K562 (cell line): Measurements from ENCODE around the gene DHDH. TPM values are rescaled to one million over a fixed set of nuclear protein-coding genes. Genes with fewer than 3 reads are reported as not detected.
A peak's percentile ranks its signal among the peaks of the same experiment; 100 is the strongest.

Experiments
- ATAC-seq: fragments of 200-7000 bp; cut with Tn5 transposase; 3 replicates; pipeline ENCODE4 v1.9.1; 2020; ENCODE audit warnings: moderate library complexity
- BruUV-seq: library from RNA; stranded (reverse); fragments of 400-500 nt; replicated peaks from 2 replicates; lab custom pipeline; 2021; lab: Mats Ljungman, UMichigan
- CTCF ChIA-PET: fragments of 300-600 bp; formaldehyde crosslinking; extraction: SDS; loops from one replicate; lab custom pipeline; 2021; ENCODE audit warnings: low intra/inter-chr PET ratio; lab: Yijun Ruan, JAX
- POLR2A ChIA-PET: fragments of 300-600, 350-650 bp; sonication (Branson Sonifier 250); formaldehyde crosslinking; extraction: SDS; loops from one replicate; lab custom pipeline; 2021; ENCODE audit warnings: antibody characterized with exemption, inconsistent platforms; lab: Yijun Ruan, JAX
- DNase-seq, 4 experiments: peaks; one replicate each; pipeline versions ENCODE4 v3.0.0 to v3.0.0-alpha.2; 2011 to 2018; ENCODE audit warnings: low spot score in 3 of 4, mixed read lengths in 3 of 4; ENCODE audit errors: extremely low read depth in 1 of 4
- FAIRE-seq: peaks from 2 replicates; lab custom pipeline; 2011; peaks lifted over from hg19 to GRCh38; lab: Jason Lieb, UNC
- H2AFZ ChIP-seq: 2 replicates; pipeline ENCODE4 v1.6.0; 2011; ENCODE audit warnings: low read depth, low read length, control low read depth, inconsistent platforms
- H3K27ac ChIP-seq: fragments of 200-600 bp; 3 replicates; pipeline ENCODE4 v1.8.0; 2011; ENCODE audit warnings: low read depth, mild to moderate bottlenecking, control low read depth, inconsistent platforms, low read length, moderate library complexity, mixed read lengths; ENCODE audit errors: extremely low read depth
- H3K27me3 ChIP-seq, 2 experiments: fragments of 300-600 bp in 1 of 2; 2 replicates in 1 of 2; 3 replicates in 1 of 2; pipeline versions ENCODE4 v1.6.0 to v1.8.0; 2011; ENCODE audit warnings: inconsistent platforms in 2 of 2, low read length in 2 of 2, mild to moderate bottlenecking in 1 of 2, mixed read lengths in 1 of 2, moderate library complexity in 1 of 2; ENCODE audit not compliant: control insufficient read depth in 2 of 2, insufficient read depth in 2 of 2
- H3K36me3 ChIP-seq: fragments of 300-600 bp; 3 replicates; pipeline ENCODE4 v1.8.0; 2011; ENCODE audit warnings: mild to moderate bottlenecking, low read length, inconsistent platforms; ENCODE audit not compliant: control insufficient read depth, insufficient read depth
- H3K4me1 ChIP-seq, 2 experiments: fragments of 200-600 bp in 1 of 2; replicated peaks in 1 of 2; 2 replicates in 1 of 2; 3 replicates in 1 of 2; pipeline versions ENCODE4 v1.5.1 to v1.8.0; 2011; ENCODE audit warnings: inconsistent platforms in 2 of 2, low read length in 2 of 2, mild to moderate bottlenecking in 1 of 2, mixed read lengths in 1 of 2, moderate library complexity in 1 of 2; ENCODE audit not compliant: control insufficient read depth in 2 of 2, insufficient read depth in 2 of 2
- H3K4me2 ChIP-seq: 2 replicates; pipeline ENCODE4 v1.6.1; 2011; ENCODE audit warnings: low read length, control low read depth, inconsistent platforms, mixed read lengths; ENCODE audit not compliant: insufficient read depth
- H3K4me3 ChIP-seq: fragments of 200-600 bp; sonication (generic), shearing (Covaris generic); 2 replicates; pipeline ENCODE4 v1.5.1; 2016; ENCODE audit warnings: control low read depth, inconsistent platforms
- H3K79me2 ChIP-seq: fragments of 200-600 bp; 3 replicates; pipeline ENCODE4 v1.8.0; 2011; ENCODE audit warnings: low read length, inconsistent platforms; ENCODE audit not compliant: control insufficient read depth, insufficient read depth
- H3K9ac ChIP-seq, 2 experiments: 2 replicates each; pipeline versions ENCODE4 v1.6.0 to v1.6.1; 2011; ENCODE audit warnings: low read depth in 2 of 2, low read length in 2 of 2, control low read depth in 1 of 2, inconsistent platforms in 1 of 2, mild to moderate bottlenecking in 1 of 2, mixed read lengths in 1 of 2; ENCODE audit not compliant: insufficient read depth in 1 of 2
- H3K9me1 ChIP-seq: one replicate; pipeline ENCODE4 v1.6.0; 2011; ENCODE audit warnings: inconsistent platforms, mild to moderate bottlenecking, low read length, moderate library complexity; ENCODE audit not compliant: control insufficient read depth, insufficient read depth
- H3K9me3 ChIP-seq: replicated peaks from 2 replicates; pipeline ENCODE4 v1.5.1; 2011; ENCODE audit warnings: low read depth, low read length, inconsistent platforms; ENCODE audit not compliant: control insufficient read depth, insufficient read depth
- H4K20me1 ChIP-seq: replicated peaks from 2 replicates; pipeline ENCODE4 v1.6.1; 2011; ENCODE audit warnings: low read length, inconsistent platforms, mixed read lengths; ENCODE audit not compliant: control insufficient read depth, insufficient read depth
- BRD4 ChIP-seq: fragments of 200-600 bp; sonication (generic); IDR thresholded peaks from 2 replicates; pipeline ENCODE4 v1.6.1; 2017; ENCODE audit warnings: inconsistent platforms
- CBX1 ChIP-seq: sonication (generic); IDR thresholded peaks from 2 replicates; pipeline ENCODE4 v1.6.1; 2016; ENCODE audit warnings: antibody characterized with exemption, low read depth, mild to moderate bottlenecking
- E2F3 ChIP-seq: fragments of 250-450 bp; sonication (Bioruptor Pico); IDR thresholded peaks from 2 replicates; pipeline ENCODE4 v1.4.0; 2020; ENCODE audit warnings: mild to moderate bottlenecking
- EWSR1 ChIP-seq: fragments of 450-650 bp; IDR thresholded peaks from 2 replicates; pipeline ENCODE4 v1.6.1; 2018; ENCODE audit warnings: borderline replicate concordance, mild to moderate bottlenecking, low read depth, moderate library complexity; ENCODE audit not compliant: partially characterized antibody
- SPI1 ChIP-seq: IDR thresholded peaks from 2 replicates; pipeline ENCODE4 v1.6.1; 2011; ENCODE audit warnings: low read depth, low read length, control low read depth, borderline replicate concordance
- TEAD4 ChIP-seq, 2 experiments: sonication (generic) in 1 of 2; formaldehyde crosslinking in 1 of 2; IDR thresholded peaks; 2 replicates each; pipeline versions ENCODE4 v1.6.1 to v1.8.0; 2012 to 2022; ENCODE audit warnings: borderline replicate concordance in 1 of 2, inconsistent platforms in 1 of 2, low read length in 1 of 2, mild to moderate bottlenecking in 1 of 2, missing genetic modification reagents in 1 of 2
- TRIM24 ChIP-seq, 2 experiments: fragments of 450-650 bp; IDR thresholded peaks; 2 replicates each; pipeline ENCODE4 v1.6.1; 2016
- TRIM28 ChIP-seq: fragments of 450-650 bp; IDR thresholded peaks from 2 replicates; pipeline ENCODE4 v1.6.1; 2017
- XRCC3 ChIP-seq: fragments of 450-650 bp; IDR thresholded peaks from 2 replicates; pipeline ENCODE4 v1.6.1; 2017; ENCODE audit warnings: mild to moderate bottlenecking, moderate library complexity
- ZEB2 ChIP-seq: fragments of 450-650 bp; IDR thresholded peaks from 2 replicates; pipeline ENCODE4 v1.6.1; 2016
- WGBS: fragments of 100-300 bp; shearing (Covaris generic); methylation state at CpG from one replicate; pipeline ENCODE4 v1.1.6; 2016; ENCODE audit warnings: low coverage, mixed read lengths; ENCODE audit not compliant: insufficient coverage; ENCODE audit errors: missing lambda C conversion rate; 5-methylcytosine and 5-hydroxymethylcytosine counted together
- in situ Hi-C: fragments of 300-500 bp; cut with MboI; formaldehyde crosslinking; loops from 4 replicates; pipeline ENCODE4 v1.15.0; 2018; ENCODE audit warnings: inconsistent platforms, mixed read lengths
- intact Hi-C: fragments of 100-400 bp; cut with micrococcal nuclease; formaldehyde crosslinking; loops from 2 replicates; pipeline ENCODE4 v1.14.2; 2022
- polyA plus RNA-seq, 8 experiments: library from polyadenylated mRNA; depleted of rRNA in 4 of 8; stranded (reverse) in 5 of 8; unstranded in 3 of 8; fragments of >200 nt; fragmentation: Nextera tagmentation in 2 of 8; fragmentation: Illumina TruSeq in 1 of 8; extraction: Ambion mirVana in 2 of 8; extraction: Trizol in 1 of 8; gene quantifications; 2 replicates each; pipeline versions ENCODE4 v1.2.1 to v1.2.3, GENCODE V29; 2011 to 2014; ENCODE audit warnings: inconsistent platforms in 1 of 8, missing spikeins in 1 of 8
- total RNA-seq, 7 experiments: library from RNA; depleted of rRNA in 6 of 7; stranded (reverse); fragments of >200 nt in 6 of 7; fragmentation: Illumina TruSeq in 2 of 7; extraction: Trizol in 2 of 7; gene quantifications; 2 replicates each; pipeline versions ENCODE4 v1.2.1 to v1.2.3, GENCODE V29; 2011 to 2021; ENCODE audit warnings: low replicate concordance in 1 of 7
- TF ChIP-seq, protein P1 (sequence below): fragments of 250-450 bp; sonication (Bioruptor Pico); IDR thresholded peaks from 2 replicates; pipeline ENCODE4 v1.4.0; 2020
- TF ChIP-seq, protein P2 (sequence below): fragments of 450-650 bp; formaldehyde crosslinking; IDR thresholded peaks from 2 replicates; pipeline ENCODE4 v1.4.0; 2022; ENCODE audit warnings: missing genetic modification characterization
- TF ChIP-seq, protein P3 (sequence below): fragments of 250-450 bp; sonication (Bioruptor Pico); IDR thresholded peaks from 2 replicates; pipeline ENCODE4 v1.8.0; 2022; ENCODE audit warnings: moderate library complexity, mild to moderate bottlenecking, inconsistent platforms
- TF ChIP-seq, protein P4 (sequence below): sonication (generic); formaldehyde crosslinking; IDR thresholded peaks from 2 replicates; pipeline ENCODE4 v1.8.0; 2022; ENCODE audit warnings: mild to moderate bottlenecking, missing genetic modification reagents
- TF ChIP-seq, protein P5 (sequence below): fragments of 250-450 bp; sonication (Bioruptor Pico); IDR thresholded peaks from 2 replicates; pipeline ENCODE4 v1.9.0; 2021; ENCODE audit warnings: mild to moderate bottlenecking

Gene DHDH
- total and polyA plus RNA-seq, 9 of the 15 experiments (the other 6 are each of a cell fraction or from before 2014, with no cell fraction given): 0.37 to 1.9 (median 0.87) TPM

DNA sequence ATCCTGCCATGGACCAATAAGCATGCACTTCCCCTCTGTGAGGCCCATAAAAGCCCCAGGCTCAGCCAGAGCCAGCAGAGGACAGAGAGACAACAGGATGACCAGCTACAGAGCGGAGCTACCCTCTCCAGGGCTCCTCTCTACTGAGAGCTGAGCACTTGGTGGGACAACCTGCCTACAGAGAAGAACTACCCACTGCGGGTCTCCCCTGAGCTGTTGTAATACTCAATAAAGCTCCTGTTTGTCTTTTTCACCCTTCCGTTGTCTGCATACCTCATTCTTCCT lies 13.7 kb downstream of the DHDH start:
- Histone ChIP-seq H3K4me3 (no peak overlapping the region), H3K4me2 (no peak overlapping the region), H3K27ac (no peak overlapping the region), H3K27me3 (no peaks in the 10 kb centered on the region), H3K36me3 (no peaks in the 10 kb centered on the region; the same call in 2 of the 3 replicates), H3K9me1 (no peaks in the 10 kb centered on the region), H4K20me1 (no peaks in the 10 kb centered on the region), H3K79me2 (no peaks in the 10 kb centered on the region), H3K4me1 (peaks cover 26 to 28% of the 10 kb centered on the region in 2 experiments; a peak in 4 of 5 replicates), H2AFZ (no peak overlapping the region), H3K9ac (no peak overlapping the region), H3K9me3 (peaks cover 11% of the 10 kb centered on the region)
- no peak for ATAC-seq
- ChIA-PET CTCF (no interaction called here), POLR2A (no interaction called here)
- intact Hi-C loops (no loop called here), in situ Hi-C loops (no loop called here)
- DNase-seq: no peak
- no TSS peak for BruUV-seq
- no peak for FAIRE-seq
- 77% methylated on average over 3 of the region's 3 CpGs for WGBS
- TF ChIP-seq, protein P1, sequence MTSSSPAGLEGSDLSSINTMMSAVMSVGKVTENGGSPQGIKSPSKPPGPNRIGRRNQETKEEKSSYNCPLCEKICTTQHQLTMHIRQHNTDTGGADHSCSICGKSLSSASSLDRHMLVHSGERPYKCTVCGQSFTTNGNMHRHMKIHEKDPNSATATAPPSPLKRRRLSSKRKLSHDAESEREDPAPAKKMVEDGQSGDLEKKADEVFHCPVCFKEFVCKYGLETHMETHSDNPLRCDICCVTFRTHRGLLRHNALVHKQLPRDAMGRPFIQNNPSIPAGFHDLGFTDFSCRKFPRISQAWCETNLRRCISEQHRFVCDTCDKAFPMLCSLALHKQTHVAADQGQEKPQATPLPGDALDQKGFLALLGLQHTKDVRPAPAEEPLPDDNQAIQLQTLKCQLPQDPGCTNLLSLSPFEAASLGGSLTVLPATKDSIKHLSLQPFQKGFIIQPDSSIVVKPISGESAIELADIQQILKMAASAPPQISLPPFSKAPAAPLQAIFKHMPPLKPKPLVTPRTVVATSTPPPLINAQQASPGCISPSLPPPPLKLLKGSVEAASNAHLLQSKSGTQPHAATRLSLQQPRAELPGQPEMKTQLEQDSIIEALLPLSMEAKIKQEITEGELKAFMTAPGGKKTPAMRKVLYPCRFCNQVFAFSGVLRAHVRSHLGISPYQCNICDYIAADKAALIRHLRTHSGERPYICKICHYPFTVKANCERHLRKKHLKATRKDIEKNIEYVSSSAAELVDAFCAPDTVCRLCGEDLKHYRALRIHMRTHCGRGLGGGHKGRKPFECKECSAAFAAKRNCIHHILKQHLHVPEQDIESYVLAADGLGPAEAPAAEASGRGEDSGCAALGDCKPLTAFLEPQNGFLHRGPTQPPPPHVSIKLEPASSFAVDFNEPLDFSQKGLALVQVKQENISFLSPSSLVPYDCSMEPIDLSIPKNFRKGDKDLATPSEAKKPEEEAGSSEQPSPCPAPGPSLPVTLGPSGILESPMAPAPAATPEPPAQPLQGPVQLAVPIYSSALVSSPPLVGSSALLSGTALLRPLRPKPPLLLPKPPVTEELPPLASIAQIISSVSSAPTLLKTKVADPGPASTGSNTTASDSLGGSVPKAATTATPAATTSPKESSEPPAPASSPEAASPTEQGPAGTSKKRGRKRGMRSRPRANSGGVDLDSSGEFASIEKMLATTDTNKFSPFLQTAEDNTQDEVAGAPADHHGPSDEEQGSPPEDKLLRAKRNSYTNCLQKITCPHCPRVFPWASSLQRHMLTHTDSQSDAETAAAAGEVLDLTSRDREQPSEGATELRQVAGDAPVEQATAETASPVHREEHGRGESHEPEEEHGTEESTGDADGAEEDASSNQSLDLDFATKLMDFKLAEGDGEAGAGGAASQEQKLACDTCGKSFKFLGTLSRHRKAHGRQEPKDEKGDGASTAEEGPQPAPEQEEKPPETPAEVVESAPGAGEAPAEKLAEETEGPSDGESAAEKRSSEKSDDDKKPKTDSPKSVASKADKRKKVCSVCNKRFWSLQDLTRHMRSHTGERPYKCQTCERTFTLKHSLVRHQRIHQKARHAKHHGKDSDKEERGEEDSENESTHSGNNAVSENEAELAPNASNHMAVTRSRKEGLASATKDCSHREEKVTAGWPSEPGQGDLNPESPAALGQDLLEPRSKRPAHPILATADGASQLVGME (CRISPR knock-in tag): no peak
- no peak for TF ChIP-seq TEAD4 (IDR thresholded peaks at IDR 0.05; ENCODE audit: low read length)
- TF ChIP-seq TEAD4 (CRISPR knock-in tag; IDR thresholded peaks at IDR 0.05; ENCODE audit: borderline replicate concordance): no peak
- peak; percentile 98 for TF ChIP-seq TRIM28
- no peak for TF ChIP-seq E2F3 (CRISPR knock-in tag)
- TF ChIP-seq, protein P2, sequence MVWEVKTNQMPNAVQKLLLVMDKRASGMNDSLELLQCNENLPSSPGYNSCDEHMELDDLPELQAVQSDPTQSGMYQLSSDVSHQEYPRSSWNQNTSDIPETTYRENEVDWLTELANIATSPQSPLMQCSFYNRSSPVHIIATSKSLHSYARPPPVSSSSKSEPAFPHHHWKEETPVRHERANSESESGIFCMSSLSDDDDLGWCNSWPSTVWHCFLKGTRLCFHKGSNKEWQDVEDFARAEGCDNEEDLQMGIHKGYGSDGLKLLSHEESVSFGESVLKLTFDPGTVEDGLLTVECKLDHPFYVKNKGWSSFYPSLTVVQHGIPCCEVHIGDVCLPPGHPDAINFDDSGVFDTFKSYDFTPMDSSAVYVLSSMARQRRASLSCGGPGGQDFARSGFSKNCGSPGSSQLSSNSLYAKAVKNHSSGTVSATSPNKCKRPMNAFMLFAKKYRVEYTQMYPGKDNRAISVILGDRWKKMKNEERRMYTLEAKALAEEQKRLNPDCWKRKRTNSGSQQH (CRISPR knock-in tag): no peak
- TF ChIP-seq, protein P3, sequence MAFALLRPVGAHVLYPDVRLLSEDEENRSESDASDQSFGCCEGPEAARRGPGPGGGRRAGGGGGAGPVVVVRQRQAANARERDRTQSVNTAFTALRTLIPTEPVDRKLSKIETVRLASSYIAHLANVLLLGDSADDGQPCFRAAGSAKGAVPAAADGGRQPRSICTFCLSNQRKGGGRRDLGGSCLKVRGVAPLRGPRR (CRISPR knock-in tag): no peak
- no peak for TF ChIP-seq BRD4
- TF ChIP-seq, protein P4, sequence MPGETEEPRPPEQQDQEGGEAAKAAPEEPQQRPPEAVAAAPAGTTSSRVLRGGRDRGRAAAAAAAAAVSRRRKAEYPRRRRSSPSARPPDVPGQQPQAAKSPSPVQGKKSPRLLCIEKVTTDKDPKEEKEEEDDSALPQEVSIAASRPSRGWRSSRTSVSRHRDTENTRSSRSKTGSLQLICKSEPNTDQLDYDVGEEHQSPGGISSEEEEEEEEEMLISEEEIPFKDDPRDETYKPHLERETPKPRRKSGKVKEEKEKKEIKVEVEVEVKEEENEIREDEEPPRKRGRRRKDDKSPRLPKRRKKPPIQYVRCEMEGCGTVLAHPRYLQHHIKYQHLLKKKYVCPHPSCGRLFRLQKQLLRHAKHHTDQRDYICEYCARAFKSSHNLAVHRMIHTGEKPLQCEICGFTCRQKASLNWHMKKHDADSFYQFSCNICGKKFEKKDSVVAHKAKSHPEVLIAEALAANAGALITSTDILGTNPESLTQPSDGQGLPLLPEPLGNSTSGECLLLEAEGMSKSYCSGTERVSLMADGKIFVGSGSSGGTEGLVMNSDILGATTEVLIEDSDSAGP (CRISPR knock-in tag): no peak
- TF ChIP-seq, protein P5, sequence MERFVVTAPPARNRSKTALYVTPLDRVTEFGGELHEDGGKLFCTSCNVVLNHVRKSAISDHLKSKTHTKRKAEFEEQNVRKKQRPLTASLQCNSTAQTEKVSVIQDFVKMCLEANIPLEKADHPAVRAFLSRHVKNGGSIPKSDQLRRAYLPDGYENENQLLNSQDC (CRISPR knock-in tag): no peak
- peak; percentile 81; the same call in 1 of the 2 replicates for TF ChIP-seq CBX1
- peak; percentile 47 to 81; a peak in 3 of 4 replicates for TF ChIP-seq TRIM24 (IDR thresholded peaks at IDR 0.05)
- 0 out of 2 replicates have a peak, but pooled peaks have one; percentile 22 for TF ChIP-seq ZEB2
- no peak for TF ChIP-seq EWSR1
- TF ChIP-seq SPI1: peak; percentile 73; the same call in 1 of the 2 replicates
- 0 out of 2 replicates have a peak, but pooled peaks have one; percentile 61 for TF ChIP-seq XRCC3
